ENCODE results near the gene FILIP1.

The FILIP1 gene

GRCh38 chr6:75287424-75287823 lies 206.2 kb downstream of the FILIP1 start:
- DNase-seq (ENCODE audit: low read depth), result no peak
- TF ChIP-seq, protein P1, sequence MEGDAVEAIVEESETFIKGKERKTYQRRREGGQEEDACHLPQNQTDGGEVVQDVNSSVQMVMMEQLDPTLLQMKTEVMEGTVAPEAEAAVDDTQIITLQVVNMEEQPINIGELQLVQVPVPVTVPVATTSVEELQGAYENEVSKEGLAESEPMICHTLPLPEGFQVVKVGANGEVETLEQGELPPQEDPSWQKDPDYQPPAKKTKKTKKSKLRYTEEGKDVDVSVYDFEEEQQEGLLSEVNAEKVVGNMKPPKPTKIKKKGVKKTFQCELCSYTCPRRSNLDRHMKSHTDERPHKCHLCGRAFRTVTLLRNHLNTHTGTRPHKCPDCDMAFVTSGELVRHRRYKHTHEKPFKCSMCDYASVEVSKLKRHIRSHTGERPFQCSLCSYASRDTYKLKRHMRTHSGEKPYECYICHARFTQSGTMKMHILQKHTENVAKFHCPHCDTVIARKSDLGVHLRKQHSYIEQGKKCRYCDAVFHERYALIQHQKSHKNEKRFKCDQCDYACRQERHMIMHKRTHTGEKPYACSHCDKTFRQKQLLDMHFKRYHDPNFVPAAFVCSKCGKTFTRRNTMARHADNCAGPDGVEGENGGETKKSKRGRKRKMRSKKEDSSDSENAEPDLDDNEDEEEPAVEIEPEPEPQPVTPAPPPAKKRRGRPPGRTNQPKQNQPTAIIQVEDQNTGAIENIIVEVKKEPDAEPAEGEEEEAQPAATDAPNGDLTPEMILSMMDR (IDR thresholded peaks at IDR 0.05; ENCODE audit: control insufficient read depth, extremely low read depth, insufficient read depth), result no peak
- H3K4me3 ChIP-seq (ENCODE audit: low read depth, low read length), result no peak overlapping the region

DNA sequence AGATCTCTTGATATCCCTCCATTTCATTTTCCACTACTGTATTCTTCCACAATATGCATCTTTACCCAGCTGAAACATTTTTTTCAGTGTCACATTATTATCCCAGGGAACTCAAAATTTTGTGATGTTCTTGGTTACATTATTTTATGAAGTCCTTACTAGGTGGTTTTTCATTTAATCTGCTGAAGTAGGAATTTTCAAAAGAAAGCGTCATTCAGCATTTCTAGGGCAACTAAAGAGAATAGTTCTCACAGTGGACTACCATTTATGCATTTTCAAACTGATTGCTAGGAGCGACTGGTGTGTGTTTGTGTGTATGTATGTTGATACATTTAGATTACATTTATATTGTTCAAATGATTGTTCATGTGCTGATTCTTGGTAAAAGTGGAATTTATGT lies 206.6 kb downstream of the FILIP1 start:
- TF ChIP-seq, protein P1 (IDR thresholded peaks at IDR 0.05; ENCODE audit: control insufficient read depth, extremely low read depth, insufficient read depth), result no peak
- no peak for DNase-seq (ENCODE audit: low read depth)
- H3K4me3 ChIP-seq (ENCODE audit: low read depth, low read length), result no peak overlapping the region

DNA sequence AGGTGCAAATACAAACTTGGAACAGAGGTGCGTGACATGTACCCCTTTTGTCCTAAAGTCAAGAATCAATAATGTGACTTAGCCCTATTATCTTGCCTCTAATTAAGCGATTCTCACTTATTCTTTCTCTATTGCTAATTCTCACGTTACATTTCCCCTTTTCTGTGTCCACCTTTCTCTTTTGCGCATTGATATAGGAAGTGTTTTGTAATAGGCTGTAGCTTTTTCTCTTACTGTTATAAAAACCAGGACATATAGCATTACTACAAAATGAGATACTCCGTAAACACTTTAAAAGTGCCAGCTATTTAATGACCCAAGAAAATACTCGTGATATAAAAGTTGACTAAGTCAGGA lies 208.3 kb downstream of the FILIP1 start:
- H3K4me3 ChIP-seq (ENCODE audit: low read depth, low read length), result peak overlapping the region; percentile 86
- no peak for DNase-seq (ENCODE audit: low read depth)
- TF ChIP-seq, protein P1 (IDR thresholded peaks at IDR 0.05; ENCODE audit: control insufficient read depth, extremely low read depth, insufficient read depth), result no peak

DNA sequence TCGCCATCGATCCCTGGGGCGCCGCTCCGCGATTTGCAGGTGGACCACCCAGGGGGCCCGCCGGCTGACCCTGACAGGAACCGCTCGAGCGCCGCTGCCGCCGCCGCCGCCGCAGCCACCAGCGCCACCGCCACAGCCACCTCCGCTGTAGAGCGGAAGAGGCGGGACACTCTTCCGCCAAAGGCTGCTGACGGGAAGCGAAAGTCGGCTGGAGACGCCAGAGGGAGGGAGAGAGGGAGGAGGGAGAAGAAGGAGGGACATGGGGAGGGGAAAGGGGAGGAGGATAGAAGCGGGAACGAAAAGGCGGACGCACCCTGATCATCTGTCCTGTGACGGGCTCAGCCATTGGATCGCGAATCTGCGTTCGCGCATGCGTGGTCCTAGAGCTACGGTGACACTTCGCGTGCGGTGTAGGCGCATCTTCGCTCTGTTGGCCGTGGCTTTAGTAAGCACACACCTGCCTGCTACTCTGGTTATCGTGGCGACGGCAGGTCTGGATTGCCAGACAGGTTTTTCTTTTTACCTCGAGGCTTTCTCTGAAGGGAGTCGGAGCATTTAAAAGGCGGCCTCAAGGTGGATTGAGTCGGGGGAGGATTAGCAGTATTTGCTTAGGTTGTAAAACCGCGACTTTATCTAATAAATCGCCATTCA lies 208.8 kb downstream of the FILIP1 start, which contains the start of gene TMEM30A:
TMEM30A (minus strand) TSS at position 161 of the 651 bp plus-strand sequence; CDS start at position 7, 154 bp downstream.
- DNase-seq (ENCODE audit: low read depth), result peak; percentile 100
- TF ChIP-seq, protein P1 (IDR thresholded peaks at IDR 0.05; ENCODE audit: control insufficient read depth, extremely low read depth, insufficient read depth), result no peak
- H3K4me3 ChIP-seq (ENCODE audit: low read depth, low read length), result peak within 1 kb of the TSS; percentile 86

- TF ChIP-seq, protein P1 (IDR thresholded peaks at IDR 0.05; ENCODE audit: control insufficient read depth, extremely low read depth, insufficient read depth), result no peak
- peak overlapping the region; percentile 86 for H3K4me3 ChIP-seq (ENCODE audit: low read depth, low read length)
- no peak for DNase-seq (ENCODE audit: low read depth)
Observed at GRCh38 chr6:75283907-75284631, 209.5 kb downstream of the FILIP1 start.

GRCh38 chr6:75282706-75283105 lies 210.9 kb downstream of the FILIP1 start:
- TF ChIP-seq, protein P1 (IDR thresholded peaks at IDR 0.05; ENCODE audit: control insufficient read depth, extremely low read depth, insufficient read depth), result no peak
- H3K4me3 ChIP-seq (ENCODE audit: low read depth, low read length), result peak overlapping the region; percentile 86

More at GRCh38 chr6:75282706-75283105, 210.9 kb downstream of the FILIP1 start:
- DNase-seq (ENCODE audit: low read depth), result no peak

Data from LNCaP clone FGC (cell line).